ENCODE data around the gene BTD.
"Not testable (repeated sequence)": the region's sequence is repeated elsewhere in the genome, so short reads cannot be mapped to it uniquely, and the experiment has no call there.

The BTD gene, protein sequence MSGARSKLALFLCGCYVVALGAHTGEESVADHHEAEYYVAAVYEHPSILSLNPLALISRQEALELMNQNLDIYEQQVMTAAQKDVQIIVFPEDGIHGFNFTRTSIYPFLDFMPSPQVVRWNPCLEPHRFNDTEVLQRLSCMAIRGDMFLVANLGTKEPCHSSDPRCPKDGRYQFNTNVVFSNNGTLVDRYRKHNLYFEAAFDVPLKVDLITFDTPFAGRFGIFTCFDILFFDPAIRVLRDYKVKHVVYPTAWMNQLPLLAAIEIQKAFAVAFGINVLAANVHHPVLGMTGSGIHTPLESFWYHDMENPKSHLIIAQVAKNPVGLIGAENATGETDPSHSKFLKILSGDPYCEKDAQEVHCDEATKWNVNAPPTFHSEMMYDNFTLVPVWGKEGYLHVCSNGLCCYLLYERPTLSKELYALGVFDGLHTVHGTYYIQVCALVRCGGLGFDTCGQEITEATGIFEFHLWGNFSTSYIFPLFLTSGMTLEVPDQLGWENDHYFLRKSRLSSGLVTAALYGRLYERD

DNA sequence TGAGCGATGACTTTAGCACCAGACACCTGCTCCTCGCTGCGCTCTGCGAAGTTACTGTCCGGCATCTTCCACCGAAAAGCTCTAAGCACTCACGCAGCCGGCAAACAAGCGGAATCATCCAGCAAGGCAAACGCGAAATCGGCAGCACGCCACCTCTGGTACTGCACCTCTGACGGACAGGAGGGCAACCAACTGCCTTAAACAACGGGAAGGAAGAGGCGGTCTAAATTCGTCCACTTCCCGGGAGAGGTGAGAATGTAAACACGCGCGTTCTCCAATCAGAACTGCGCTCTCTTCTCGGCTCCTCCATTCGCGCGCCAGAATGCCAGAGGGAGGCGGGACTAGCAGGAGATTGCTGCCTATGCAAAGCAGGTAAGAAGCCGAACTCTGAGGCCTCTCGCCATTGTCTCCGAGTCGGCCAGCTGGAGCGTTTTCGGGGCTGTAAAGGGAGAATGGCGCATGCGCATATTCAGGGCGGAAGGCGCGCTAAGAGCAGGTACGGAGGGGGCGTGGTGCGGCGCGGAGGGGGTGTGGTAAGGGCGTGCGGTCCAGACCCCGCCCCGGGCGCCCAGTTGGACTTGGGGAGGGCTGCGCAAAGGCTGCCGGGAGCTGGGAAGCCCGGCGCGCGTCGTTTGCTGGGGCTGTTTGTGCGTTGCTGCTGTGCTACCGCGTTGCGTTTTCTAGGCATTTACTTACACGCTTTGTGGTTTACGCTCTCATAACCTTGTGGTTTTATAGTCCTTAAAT lies at the start of gene BTD, which contains the start of gene HACL1:
BTD (plus strand) TSS at position 347 of the 747 bp plus-strand sequence. CDS start 33,695 bp downstream, outside the sequence.
HACL1 (minus strand) TSS at position 171 of the 747 bp plus-strand sequence; CDS start at position 65, 106 bp downstream.
- peak; percentile 98 for DNase-seq

DNA sequence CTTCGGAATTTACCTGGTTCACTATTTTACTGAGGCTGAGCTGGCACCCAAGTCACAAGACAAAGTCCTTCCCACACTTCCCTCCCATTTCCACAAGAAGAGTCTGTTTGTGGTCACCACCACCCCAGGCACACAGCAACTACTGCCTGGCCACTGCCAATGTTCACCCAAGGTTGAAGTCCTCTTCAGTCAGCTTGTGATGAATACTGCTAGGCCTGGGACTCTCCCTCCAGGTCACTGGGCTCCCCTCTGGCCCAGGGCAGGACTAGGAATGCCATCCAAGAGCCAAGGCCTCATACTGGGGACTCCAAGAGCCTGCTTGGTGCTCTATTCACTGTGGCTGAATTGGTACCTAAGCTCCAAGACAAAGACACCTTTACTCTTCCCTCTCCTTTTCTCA lies 49.6 kb upstream of the BTD start:
- DNase-seq, result no peak

DNA sequence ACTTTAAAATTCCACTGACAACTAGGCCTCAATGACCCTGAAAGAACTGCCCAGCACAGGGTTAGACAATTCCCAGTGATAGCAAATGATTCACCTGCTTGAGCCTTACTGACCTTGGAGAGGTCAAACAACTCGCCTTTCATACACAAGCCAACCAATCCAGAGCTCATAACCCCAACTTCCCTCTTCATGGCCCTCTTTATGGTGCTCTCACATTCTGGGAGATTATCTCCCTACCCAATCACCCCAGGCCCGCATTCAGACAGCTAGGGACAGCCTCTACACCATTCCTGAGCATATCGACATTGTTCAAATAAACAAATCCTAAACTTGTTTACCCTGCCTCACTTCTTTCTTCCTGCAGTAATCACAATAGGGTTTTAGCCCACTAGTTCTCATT lies 47.8 kb upstream of the BTD start:
- DNase-seq, result no peak

DNA sequence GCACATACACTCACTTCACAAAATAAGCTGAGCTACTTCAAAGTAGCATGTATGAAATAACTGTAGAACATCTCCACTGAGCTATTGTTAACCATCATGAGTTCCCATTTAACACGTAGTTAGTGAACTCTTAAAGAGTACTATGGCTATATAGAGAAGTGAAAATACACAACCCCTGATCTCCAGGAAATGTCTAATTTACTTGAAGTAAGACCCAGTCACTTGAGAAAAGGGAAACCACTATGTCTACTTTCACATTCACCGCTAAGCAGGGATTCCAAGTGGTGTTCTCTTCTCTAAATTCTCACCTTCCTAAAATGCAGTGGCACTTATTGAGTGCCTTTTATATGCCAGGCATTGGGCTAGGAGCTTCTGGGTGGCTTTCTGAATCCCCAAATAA lies 45.0 kb upstream of the BTD start:
- DNase-seq, result no peak

DNA sequence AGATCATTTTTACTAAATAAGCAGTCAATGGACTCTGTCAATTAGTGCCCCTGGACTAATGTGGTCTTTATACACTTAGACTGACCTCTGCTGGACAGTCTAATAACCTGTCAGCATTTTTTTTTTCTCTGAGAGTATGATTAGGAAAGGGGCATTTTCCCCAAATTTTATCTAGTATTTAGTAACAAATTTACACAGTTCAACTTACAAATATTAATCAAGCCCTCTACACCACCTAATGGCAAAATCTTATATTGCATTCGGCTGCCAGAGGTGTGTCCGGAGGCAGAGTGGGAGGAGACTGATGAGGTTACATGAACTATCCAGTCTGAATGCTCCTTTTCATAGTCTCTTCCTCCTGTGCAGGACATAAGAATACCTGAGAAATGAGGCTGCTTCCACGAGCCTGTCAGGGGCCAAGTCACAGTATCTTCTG lies 44.0 kb upstream of the BTD start:
- DNase-seq, result peak; percentile 34 to 59

DNA sequence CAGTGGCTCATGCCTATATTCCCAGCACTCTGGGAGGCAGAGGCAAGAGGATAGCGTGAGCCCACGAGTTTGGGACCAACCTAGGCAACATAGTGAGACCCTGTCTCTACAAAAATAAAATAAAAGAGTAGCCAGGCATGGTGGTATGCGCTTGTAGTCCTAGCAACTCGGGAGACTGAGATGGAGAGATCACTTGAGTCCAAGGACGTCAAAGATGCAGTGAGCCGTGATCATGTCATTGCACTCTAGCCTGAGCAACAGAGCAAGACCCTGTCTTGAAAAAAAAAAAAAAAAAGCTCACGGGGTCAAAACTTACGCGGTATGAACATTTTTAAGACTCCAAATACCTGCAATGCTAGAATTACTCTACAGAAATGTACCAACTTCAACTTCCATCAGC lies 43.0 kb upstream of the BTD start:
- DNase-seq, result no peak

DNA sequence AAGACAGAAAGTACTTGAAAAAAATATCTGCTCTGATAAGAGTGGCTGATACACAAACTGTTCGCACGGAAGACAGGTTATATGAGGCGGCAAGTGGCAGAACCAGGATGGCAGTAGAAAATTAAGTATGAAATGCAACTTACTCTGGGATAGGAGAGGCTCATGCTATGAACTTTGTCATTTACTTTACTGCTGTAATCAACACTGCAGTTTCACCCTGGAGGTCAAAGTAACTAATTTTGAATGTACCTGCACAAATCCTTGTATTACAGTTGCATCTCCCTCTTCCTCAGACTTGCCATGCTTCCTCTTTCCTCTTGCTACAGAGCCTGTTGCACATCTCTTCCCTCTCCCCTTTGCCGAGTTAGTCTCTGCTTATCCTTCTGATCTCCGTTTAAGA lies 39.0 kb upstream of the BTD start:
- DNase-seq, result no peak

DNA sequence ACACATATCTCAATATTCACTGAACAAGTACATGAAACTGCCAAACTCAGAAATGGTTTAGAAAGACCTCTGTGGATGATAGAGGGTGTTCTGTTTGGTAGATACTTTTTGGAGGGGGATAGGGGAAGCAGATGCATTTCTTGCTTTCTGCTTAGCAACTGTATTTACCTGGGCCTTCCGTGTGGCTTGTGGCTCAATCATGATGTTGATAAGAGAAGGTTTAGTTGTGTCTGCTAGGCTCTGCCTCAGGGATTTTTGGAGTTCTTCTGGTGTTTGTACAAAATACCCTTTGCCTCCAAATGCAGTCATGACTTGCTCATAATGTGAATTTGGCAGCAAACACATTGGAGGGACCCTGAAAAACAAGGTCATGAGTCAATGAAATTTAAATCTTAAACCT lies 38.4 kb upstream of the BTD start:
- no peak for DNase-seq

DNA sequence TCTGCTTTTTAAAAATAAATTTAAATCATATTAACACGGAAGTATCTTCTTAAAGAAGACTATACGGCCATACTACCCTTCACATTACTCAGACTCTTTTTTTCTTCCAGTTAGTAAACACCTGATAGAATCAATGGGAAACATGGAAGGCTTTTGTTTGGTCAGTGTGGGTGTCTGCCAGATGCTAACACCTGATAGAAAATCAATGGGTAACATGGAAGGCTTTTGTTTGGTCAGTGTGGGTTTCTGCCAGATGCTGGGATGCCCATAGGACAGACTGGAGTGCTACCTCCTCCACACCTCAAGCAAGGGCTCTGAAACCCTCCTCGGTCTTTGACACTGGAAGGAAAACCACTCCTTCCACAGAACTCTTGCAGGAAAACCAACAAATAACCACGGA lies 29.4 kb upstream of the BTD start:
- DNase-seq, result no peak

DNA sequence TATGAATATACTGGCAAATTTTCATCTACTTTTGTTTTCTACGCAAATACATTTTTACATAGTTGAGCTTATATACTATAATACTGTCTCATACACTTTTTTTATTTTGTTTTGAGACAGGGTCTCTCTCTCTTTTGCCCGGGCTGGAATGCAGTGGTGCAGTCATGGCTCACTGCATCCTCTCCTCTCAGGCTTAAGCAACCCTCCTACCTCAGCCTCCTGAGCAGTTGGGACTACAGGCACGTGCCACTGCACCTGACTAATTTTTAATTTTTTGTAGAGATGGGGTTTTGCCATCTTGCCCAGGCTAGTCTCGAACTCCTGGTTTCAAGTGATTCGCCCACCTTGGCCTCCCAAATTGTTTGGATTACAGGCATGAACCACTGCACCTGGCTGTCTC lies 26.1 kb upstream of the BTD start:
- no peak for DNase-seq

DNA sequence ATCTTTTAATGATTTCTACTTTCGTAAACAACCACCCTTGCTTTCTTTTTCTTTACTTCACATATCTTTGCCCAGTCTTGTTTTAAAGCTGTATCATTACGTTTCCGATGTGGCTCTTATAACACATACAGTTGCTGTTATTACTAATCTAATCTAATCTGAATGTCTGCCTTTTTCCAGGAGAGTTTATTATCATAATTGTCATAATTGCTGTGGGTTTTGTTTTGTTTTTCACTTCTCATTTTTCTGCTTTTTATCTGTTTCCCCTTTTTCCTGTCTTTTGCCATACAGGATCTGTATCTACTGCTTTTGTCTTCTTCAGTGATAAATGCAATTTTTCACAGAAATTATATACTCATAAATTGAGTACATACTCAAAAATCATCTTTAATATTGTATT lies 25.1 kb upstream of the BTD start:
- DNase-seq, result no peak

DNA sequence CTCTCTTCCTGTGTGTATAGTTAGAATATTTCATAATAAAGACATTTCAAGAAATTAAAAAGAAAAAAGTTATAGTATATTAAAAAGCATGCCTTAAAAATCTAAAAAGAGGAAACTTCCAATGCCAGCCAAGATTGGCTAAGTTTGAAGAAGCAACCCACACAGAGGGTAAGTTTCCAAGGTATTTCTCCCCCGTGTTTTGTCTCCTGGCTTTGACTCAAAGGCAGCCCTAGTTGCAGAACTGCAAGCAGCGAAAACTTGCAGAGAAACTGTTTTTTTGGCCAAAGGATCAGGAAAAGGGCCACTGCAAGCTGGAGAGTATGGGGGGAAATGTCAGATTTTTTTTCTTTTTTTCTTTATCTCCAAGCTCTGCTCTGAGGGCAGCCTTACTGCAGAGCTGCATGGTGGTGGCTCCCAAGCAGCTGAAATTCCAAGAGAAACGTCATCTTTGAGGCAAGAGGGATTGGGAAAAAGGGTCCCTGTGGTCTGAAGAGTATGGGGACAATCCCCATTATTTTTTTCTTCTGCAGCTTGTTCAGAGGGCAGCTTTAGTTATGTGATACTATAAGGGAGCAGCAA lies 23.2 kb upstream of the BTD start:
- no peak for DNase-seq

DNA sequence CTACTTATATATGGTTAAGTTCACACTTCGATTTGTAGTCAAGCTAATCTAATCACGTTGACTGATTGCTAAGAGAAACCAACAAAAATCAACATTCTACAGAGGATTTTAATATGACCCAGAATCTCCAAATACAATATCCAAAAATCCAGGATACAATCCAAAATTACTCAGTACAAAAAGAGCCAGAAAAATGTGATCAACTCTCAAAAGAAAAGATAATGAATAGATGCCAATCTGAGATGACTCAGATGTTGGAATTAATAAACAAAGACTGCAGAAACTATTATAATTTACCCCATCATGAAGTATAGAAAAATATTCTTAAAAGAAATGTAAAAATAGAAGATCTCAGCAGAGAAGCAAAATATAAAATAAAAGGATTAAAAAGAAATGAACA lies 22.5 kb upstream of the BTD start:
- no peak for DNase-seq

DNA sequence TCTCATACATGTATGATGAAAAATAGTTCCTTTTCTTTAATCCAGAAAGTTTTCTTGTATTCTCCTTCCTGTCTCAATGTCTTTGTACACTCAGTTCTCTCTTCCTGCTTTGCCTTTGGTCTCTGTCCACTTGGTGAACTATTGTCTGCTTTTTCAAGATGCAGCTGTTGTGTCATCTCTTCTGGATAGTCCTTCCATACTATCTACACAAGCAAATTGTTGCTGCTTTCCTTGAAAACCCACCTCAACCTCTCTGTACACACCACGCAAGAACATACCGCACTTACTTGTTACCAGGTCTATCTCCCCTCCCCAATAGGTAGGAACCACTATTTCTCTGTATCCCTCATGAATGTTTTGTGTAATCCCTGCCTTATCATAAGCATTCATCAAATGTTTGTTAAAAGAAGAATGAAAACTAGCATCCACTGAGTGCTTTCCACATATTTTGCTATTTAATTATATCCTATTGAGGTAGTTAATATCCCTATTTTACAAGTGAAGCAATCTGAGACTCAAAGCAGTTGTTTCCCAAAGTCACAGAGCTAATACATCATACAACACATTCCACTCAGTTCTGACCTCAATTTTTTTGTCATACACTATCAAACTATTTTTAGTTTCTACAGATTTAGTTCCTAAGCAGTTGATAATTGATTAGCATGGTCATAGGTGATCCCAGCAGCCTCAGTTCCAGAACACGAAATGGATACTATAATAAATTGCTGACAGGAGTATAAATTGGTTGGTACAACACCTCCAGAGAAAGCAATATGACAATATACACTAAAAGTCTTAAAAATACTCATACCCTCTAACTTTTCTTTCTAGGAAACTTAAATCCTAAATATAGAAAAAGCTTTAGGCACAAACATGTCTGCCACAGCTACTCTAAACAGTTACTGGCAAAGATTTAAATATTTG lies 19.8 kb upstream of the BTD start:
- DNase-seq, result no peak

DNA sequence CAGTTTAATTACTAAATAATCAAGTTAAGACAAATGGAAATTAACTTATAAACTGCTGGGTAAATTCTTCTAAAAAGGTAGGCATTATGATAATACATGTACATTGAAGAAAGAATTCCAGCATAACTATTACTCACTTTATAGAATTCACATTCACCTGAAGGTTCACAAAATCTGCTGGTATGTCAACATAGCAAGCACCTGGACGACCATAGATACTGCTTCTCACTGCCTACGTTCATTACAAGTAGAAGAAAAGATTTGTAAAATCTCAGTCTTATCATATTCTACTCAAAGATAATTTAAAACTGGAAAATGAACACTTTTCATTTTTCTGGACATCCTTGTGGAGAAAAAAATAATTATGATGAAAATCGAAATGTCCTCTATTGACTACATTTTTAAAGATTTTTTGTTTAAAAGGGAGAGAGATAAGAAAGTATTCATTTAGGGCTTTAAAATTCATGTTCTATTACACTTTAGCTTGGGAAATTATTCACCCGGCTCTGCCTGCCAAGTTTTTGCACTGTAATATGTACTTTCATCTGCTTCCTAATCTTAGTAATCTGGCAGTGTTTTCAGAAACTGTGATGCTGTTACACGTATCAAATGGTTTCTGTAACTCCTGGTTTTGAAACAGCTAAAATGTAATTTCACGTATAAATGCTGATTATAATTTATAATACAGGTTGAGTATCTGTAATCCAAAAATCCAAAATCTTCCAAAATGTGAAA lies 16.3 kb upstream of the BTD start:
- no peak for DNase-seq

DNA sequence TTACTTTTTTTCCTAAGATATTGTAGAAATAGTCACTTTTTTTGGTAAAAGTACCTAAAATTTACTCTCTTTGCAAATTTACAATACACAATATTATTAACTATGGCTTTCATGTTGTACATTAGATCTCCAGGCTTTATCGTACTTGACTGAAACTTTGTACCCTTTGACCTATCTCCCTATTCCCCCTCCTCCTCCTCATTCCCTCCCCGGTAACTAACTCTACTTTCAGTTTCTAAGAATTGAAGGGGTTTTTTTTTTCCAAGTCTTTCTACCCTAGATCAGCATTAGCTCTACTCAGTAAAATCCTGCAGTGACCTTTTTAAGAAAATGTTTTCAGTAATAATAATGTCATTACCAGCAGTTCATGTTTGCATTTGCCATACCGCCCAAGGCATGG lies 10.3 kb upstream of the BTD start:
- DNase-seq, result no peak

DNA sequence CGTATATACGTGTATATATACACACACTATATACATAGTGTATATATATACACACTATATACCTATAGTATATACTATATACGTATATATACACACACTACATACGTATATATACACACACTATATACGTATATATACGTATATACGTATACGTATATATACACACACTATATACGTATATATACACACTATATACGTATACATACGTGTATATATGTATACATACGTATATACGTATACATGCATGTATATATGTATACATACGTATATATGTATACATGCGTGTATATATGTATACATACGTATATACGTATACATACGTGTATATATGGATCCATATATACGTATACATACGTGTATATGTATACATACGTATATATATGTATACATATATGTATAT lies 9.6 kb upstream of the BTD start:
- no peak for DNase-seq

DNA sequence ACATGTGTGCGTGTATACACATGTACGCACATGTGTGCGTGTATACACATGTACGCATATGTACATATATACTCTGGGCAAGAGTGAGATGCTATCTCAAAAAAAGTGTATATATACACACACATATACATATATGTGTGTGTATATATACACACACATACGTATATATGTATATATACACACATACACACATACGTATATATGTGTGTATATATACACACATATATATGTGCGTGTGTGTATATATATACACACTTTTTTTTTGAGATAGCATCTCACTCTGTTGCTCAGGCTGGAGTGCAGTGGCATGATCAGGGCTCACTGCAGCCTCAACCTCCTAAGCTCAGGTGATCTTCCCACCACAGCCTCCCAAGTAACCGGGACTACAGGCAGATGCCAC lies 8.6 kb upstream of the BTD start:
- no peak for DNase-seq

DNA sequence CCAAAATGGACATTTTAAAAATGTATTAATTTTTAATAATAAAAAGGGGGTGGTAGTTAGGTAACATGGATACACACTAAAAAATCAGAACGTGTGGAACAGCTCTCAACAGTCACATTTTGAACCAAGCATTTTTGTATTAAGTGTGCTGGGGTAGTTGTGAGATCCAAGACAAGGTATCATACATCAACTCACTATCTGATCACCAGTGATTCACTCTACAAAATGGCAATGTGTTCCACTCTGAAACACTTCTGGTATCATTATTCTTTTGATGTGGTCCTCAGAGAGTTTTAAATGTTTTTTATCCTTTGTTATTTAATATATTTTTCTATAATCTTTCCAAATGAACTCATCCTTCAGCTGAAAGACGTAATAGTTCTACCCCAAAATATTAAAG lies 5.6 kb upstream of the BTD start:
- DNase-seq, result no peak

DNA sequence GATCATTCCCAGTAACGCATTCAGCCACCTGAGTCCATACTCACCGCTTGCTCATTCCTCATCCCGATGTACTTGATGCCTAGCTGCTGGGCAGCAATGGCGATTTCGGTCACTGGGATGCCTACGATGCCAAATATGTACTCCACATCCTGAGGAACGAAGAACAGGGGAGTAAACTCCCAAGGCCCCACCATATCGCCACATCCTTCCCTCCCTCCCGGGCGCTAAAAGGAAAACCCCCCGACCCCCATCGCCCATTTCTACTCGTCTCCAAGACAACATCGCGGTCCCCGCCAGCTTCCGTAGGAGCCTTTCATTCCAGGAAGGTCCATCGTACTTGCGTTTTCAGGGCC lies 523 bp upstream of the BTD start:
- DNase-seq, result no peak

DNA sequence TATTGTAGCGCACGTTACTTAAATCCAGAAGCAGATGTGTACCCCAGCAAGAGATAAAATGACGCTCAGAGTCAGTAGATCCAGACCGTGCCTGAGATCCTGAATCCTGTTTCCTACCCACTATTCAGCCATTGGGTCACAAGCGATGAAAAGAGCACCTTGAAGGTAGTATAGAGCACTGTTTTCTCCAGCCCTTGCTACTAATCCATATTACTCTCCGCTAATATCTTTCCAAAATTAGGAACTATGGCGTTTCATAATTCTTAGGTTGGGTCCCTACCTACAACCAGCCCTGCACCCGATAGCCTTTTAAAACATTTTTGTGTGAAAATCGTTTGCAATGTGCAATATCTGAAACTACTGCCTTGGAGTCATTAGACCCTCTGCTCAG lies 596 bp downstream of the BTD start:
- DNase-seq, result no peak

DNA sequence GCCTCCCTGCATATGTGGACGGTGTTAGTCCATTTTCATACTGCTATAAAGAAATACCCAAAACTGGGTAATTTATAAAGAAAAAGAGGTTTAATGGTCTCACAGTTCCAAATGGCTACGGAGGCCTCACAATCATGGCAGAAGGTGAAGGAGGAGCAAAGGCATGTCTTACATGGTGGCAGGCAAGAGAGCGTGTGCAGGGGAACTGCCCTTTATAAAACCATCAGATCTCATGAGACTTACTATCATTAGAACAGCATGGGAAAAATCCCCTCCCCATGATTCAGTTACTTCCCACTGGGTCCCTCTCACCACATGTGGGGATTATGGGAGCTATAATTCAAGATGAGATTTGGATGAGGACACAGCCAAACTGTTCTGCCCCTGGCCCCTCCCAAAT lies 1.3 kb downstream of the BTD start:
- not testable (repeated sequence) for DNase-seq
